GM12873 (cell line): ENCODE measurements around the gene FAM170B.

Experiments
- CTCF ChIP-seq: IDR thresholded peaks from 2 replicates; pipeline ENCODE4 v1.5.1; 2012; ENCODE audit warnings: low read depth, mild to moderate bottlenecking, moderate library complexity, low read length, control low read depth; ENCODE audit not compliant: insufficient read depth; ENCODE audit errors: missing control alignments

Gene FAM170B

GRCh38 chr10:49133706-49134248 lies at the start of gene FAM170B:
FAM170B (minus strand) TSS chr10:49134021; CDS start chr10:49133918, 103 bp downstream.
- no peak for TF ChIP-seq CTCF

GRCh38 chr10:49182776-49183175 lies 49.0 kb upstream of the FAM170B start:
- TF ChIP-seq CTCF = no peak

GRCh38 chr10:49180444-49180860 lies 46.6 kb upstream of the FAM170B start:
- no peak for TF ChIP-seq CTCF

GRCh38 chr10:49179699-49180443 lies 46.0 kb upstream of the FAM170B start:
- TF ChIP-seq CTCF = no peak

DNA sequence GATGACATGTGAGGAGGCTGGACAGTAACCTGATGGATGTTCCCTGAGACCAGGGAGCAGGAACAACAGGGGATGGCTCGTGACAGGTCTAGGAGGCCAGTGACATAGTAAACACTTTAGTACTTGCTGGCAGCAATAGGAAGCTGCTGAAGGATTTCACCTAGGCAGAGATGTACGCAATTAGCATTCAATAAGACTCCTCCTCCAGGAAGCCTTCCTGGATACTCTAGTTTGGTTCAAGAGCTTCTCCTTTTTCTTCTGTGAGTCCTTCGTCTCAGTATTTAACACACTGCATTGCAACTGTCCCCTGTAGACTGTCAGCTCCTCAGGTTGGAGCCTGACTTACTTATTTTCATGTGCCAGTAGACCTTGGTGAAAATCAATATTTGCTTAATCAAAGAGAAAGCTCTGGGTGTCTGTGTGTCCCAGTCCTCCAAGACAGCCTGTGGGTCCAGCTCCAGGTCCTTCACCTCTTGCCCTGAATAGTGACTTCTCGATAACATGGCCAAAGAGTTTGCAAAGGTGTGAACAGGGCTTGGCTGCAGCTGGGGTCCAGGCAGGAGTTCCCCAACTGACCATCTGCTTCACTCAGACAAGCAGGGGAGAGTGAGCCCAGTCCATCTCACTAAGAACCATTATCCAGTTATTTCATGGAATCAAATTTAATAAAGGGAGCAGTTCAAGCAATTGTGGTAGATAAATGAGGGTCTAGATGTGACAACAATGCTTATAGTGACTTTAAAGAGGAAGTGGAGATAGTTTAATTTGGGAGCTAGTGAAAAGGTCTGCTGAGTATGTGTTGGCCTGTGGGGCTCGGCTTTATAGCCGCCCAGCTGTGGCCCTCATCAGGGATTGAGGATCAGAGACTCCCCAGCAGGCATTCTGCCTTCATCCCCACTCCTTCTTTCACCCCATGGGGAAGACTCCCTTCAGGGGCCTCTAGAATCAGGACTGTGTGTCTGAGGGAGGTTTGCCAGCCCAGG lies 45.0 kb upstream of the FAM170B start:
- no peak for TF ChIP-seq CTCF

GRCh38 chr10:49177391-49178355 lies 43.9 kb upstream of the FAM170B start:
- TF ChIP-seq CTCF = no peak
